Lower leg skin (tissue), 4 donors: Measurements from ENCODE around the gene USF1. TPM values are rescaled to one million over a fixed set of nuclear protein-coding genes. Genes with fewer than 3 reads are reported as not detected.

ENCODE experiments used
- DNase-seq, 2 donors: peaks; one replicate each; pipeline ENCODE4 v3.0.0-alpha.2; 2019; ENCODE audit warnings: low spot score in 2 of 2
- H3K4me3 ChIP-seq: fragments of 200-600 bp; sonication (generic); 2 replicates; pipeline ENCODE4 v1.5.1; 2017; ENCODE audit warnings: mild to moderate bottlenecking, low read depth; ENCODE audit not compliant: poor library complexity, severe bottlenecking
- POLR2A ChIP-seq, 2 donors: fragments of 450-650 bp; IDR thresholded peaks; one replicate each; pipeline ENCODE4 v1.6.1; 2016 to 2017; ENCODE audit warnings: antibody characterized with exemption in 2 of 2, mild to moderate bottlenecking in 1 of 2, moderate library complexity in 1 of 2
- WGBS, 2 donors: methylation state at CpG; one replicate each; pipeline ENCODE4 v1.1.5; 2018; 5-methylcytosine and 5-hydroxymethylcytosine counted together
- intact Hi-C: fragments of 100-400 bp; cut with DNase I; formaldehyde crosslinking; loops from one replicate; pipeline ENCODE4 v1.15.0; 2023; ENCODE audit warnings: low total_unique reads
- total RNA-seq, 4 donors: library from RNA; depleted of rRNA; stranded (reverse); fragments of >200 nt; gene quantifications; one replicate each; pipeline ENCODE4 v1.1.0, GENCODE V29; 2016
- TF ChIP-seq, protein P1 (sequence below), 3 donors: fragments of 450-650 bp; IDR thresholded peaks; one replicate each; pipeline ENCODE4 v1.5.1; 2016; ENCODE audit warnings: antibody characterized with exemption in 3 of 3, mild to moderate bottlenecking in 3 of 3, moderate library complexity in 2 of 3

The USF1 gene
- total RNA-seq, 4 donors from 2014 or later = 35.3 to 59.4 (median 43.3) TPM

DNA sequence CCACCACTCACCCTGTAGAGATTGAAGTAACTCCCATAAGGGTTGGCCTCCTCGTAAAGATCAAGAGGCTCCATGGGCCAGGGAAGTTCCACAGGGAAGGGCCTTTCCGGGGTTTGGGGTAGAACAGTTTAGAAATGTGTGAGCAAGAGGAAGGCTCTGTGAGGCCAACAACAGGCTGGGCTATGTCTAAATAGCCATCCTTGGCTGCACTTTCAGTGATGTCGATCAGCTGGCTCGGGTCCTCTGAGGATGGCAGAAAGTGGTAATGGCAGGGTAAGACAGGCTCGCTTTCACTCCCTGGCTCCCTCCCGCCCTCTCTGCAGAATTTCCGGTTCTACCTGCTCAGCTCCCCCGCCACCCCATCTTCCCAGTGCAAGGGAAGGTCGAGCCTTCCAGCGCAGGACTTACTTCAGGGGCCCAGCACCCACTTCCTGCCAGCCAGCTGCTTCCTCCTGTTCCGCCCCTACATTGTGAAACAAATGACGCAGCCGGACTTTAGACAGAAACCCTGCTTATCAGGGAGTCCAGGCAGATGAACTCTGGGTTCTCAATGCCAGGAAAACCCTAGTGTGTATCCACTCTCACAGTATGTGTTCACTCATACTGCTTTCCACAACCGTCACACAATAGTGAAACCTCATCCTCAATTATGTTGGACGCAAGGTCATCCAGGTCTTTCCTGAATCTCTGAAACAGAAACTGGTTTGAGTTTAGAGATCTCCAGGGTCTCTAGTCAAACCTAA lies 32.1 kb downstream of the USF1 start:
- DNase-seq = peak; percentile 84 to 96
- no peak overlapping the region for H3K4me3 ChIP-seq
- intact Hi-C loops = no loop called here
- TF ChIP-seq, protein P1, sequence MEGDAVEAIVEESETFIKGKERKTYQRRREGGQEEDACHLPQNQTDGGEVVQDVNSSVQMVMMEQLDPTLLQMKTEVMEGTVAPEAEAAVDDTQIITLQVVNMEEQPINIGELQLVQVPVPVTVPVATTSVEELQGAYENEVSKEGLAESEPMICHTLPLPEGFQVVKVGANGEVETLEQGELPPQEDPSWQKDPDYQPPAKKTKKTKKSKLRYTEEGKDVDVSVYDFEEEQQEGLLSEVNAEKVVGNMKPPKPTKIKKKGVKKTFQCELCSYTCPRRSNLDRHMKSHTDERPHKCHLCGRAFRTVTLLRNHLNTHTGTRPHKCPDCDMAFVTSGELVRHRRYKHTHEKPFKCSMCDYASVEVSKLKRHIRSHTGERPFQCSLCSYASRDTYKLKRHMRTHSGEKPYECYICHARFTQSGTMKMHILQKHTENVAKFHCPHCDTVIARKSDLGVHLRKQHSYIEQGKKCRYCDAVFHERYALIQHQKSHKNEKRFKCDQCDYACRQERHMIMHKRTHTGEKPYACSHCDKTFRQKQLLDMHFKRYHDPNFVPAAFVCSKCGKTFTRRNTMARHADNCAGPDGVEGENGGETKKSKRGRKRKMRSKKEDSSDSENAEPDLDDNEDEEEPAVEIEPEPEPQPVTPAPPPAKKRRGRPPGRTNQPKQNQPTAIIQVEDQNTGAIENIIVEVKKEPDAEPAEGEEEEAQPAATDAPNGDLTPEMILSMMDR (IDR thresholded peaks at IDR 0.05) = no peak
- no peak for TF ChIP-seq POLR2A (IDR thresholded peaks at IDR 0.05)
- WGBS, 2 donors = 23% methylated on average over 15 of the region's 15 CpGs

- DNase-seq = no peak
- TF ChIP-seq, protein P1 (IDR thresholded peaks at IDR 0.05) = no peak
- TF ChIP-seq POLR2A (IDR thresholded peaks at IDR 0.05) = no peak
- H3K4me3 ChIP-seq = no peak overlapping the region
- intact Hi-C loops = no loop called here
Observed at GRCh38 chr1:161013131-161013487, 32.7 kb downstream of the USF1 start.

- DNase-seq = no peak
- TF ChIP-seq, protein P1 (IDR thresholded peaks at IDR 0.05) = no peak
- TF ChIP-seq POLR2A (IDR thresholded peaks at IDR 0.05) = no peak
- whole genome bisulfite sequencing, 2 donors = 89 to 93% methylated on average over 3 of the region's 3 CpGs
- intact Hi-C loops = no loop called here
- no peak overlapping the region for H3K4me3 ChIP-seq
Observed at GRCh38 chr1:161012420-161012819, 33.4 kb downstream of the USF1 start.

DNA sequence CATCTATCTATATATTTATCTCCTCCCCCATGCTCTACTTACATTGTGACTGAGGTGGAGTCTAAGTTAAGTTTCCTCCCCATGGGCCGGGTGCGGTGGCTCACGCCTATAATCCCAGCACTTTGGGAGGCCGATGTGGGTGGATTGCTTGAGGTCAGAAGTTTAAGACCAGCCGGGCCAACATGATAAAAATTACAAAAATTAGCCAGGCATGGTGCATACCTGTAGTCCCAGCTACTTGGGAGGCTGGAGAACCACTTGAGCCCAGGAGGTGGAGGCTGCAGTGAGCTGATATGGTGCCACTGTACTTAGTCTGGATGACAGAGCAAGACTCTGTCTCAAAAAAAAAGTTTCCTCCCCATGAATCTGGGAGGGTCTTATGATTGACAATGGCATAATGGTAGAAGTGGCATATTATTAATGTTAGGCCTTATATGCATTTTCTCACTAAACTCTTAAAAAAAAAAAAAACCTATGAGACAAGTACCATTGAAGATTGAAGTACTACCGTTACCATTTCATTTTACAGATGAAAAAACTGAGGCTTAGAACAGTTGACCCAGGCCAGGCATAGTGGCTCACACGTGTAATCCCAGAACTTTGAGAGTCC lies 36.1 kb downstream of the USF1 start:
- WGBS, 2 donors = 88% methylated on average over 7 of the region's 7 CpGs
- DNase-seq = no peak
- intact Hi-C loops = no loop called here
- no peak overlapping the region for H3K4me3 ChIP-seq
- TF ChIP-seq, protein P1 (IDR thresholded peaks at IDR 0.05) = no peak
- no peak for TF ChIP-seq POLR2A (IDR thresholded peaks at IDR 0.05)

DNA sequence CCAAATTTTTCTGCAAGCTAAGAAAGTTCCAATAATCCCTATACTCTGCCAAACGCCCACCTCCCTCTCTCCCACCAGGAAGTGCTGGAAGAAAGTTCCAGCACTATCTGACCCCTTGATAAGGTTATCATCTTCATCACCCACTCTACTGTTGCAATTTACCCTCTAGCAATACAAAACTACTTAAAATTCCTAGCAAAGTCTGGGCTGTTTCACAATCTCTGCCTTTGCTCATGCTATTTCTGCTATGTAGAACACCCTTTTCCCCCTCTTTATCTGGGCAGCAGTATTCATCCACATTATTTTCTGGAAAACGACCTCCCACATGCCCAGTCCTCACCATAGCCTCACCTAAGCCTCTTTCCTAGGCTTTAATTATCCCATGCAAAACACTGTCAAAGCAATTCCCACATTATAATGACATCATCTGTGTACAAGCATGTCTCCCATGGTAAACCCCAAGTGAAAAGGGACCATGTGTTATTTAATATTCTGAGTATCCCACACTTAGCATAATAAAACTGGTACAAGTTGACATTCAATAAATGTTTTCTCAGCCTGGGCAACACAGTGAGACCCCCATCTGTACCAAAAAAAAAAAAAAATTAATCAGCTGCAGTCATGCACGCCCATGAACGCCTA lies 36.8 kb downstream of the USF1 start:
- no peak overlapping the region for H3K4me3 ChIP-seq
- 65 to 67% methylated on average over 4 of the region's 4 CpGs for WGBS, 2 donors
- intact Hi-C loops = no loop called here
- no peak for DNase-seq
- TF ChIP-seq, protein P1 (IDR thresholded peaks at IDR 0.05) = no peak
- no peak for TF ChIP-seq POLR2A (IDR thresholded peaks at IDR 0.05)
